ENCODE results near the gene MLIP. TPM values are rescaled to one million over a fixed set of nuclear protein-coding genes. Genes with fewer than 3 reads are reported as not detected.

Gene MLIP
- total RNA-seq, 4 donors from 2014 or later, result 3.1 to 16.7 (median 12.2) TPM

DNA sequence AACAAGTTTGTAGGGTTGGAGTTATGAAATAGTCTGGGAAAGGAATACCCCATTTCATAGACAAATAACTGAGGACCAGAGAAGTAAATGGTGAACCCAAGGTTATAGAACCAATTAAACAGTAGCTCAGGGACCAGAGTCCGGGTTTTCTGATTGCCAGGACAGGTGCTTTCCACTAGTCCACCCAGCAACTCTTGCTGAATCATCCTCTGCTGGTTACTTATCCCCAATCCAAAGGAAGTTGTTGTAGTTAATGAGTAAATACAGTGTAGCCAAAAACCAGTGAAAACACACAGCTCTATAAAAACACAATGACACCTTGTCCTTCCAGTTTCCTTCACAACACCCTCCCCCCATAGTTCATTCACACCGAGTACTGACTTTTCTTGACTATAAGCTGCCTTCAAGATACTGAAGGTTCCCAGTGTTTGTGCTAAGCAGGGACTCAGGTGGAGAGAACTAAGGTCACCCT is 196.2 kb downstream of the MLIP start:
- 73% methylated on average over 2 of the region's 2 CpGs for WGBS
- DNase-seq (ENCODE audit: low spot score in 2 of 2), result no peak

DNA sequence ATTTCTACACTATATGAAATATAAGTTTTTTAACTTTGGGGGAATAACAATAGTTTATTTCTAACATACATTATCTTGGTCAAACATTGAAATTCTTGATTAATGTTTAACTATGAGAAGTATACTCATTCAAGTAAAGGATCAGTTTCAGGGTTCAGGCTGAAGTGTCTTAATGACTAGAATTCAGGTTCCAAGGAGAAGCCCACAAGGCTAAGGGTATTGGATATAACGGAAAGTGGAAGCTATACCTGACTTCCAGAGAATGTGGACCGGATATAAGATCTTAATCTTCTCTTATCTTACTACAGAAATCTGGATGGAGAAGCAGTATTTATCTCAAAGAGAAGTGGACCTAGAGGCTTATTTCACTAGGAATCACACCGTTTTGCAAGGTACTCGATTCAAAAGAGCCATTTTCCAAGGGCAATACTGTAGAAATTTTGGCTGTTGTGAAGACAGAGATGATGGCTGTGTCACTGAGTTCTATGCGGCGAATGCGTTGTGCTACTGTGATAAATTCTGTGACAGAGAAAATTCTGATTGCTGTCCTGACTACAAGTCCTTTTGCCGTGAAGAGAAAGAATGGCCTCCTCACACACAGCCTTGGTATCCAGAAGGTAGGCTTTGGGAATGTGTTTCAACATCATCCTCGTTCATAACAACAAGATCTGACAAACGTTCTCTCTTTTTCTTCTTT is 197.2 kb downstream of the MLIP start, which contains the start of gene TINAG:
TSS of gene TINAG (plus strand) at position 153 of the 697 bp plus-strand sequence. CDS start at position 263, 110 bp downstream.
- TF ChIP-seq POLR2A (IDR thresholded peaks at IDR 0.05) (no peak), POLR2AphosphoS5 (IDR thresholded peaks at IDR 0.05) (no peak), EP300 (IDR thresholded peaks at IDR 0.05) (no peak)
- TF ChIP-seq, protein P1, sequence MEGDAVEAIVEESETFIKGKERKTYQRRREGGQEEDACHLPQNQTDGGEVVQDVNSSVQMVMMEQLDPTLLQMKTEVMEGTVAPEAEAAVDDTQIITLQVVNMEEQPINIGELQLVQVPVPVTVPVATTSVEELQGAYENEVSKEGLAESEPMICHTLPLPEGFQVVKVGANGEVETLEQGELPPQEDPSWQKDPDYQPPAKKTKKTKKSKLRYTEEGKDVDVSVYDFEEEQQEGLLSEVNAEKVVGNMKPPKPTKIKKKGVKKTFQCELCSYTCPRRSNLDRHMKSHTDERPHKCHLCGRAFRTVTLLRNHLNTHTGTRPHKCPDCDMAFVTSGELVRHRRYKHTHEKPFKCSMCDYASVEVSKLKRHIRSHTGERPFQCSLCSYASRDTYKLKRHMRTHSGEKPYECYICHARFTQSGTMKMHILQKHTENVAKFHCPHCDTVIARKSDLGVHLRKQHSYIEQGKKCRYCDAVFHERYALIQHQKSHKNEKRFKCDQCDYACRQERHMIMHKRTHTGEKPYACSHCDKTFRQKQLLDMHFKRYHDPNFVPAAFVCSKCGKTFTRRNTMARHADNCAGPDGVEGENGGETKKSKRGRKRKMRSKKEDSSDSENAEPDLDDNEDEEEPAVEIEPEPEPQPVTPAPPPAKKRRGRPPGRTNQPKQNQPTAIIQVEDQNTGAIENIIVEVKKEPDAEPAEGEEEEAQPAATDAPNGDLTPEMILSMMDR (IDR thresholded peaks at IDR 0.05), result no peak
- Histone ChIP-seq H3K9me3 (no peaks in the 10 kb centered on the region), H3K27me3 (no peaks in the 10 kb centered on the region), H3K4me3 (no peak within 1 kb of the TSS), H3K36me3 (no peaks in the 10 kb centered on the region), H3K4me1 (no peaks in the 10 kb centered on the region), H3K27ac (no peak within 1 kb of the TSS)
- 82% methylated on average over 10 of the region's 10 CpGs for WGBS
- no peak for DNase-seq (ENCODE audit: low spot score in 2 of 2)

More for the DNA sequence above, 196.2 kb downstream of the MLIP start:
- no peaks in the 10 kb centered on the region for H3K4me1 ChIP-seq
- no peak overlapping the region for H3K4me3 ChIP-seq
- no peak overlapping the region for H3K27ac ChIP-seq
- H3K27me3 ChIP-seq, result no peaks in the 10 kb centered on the region
- TF ChIP-seq, protein P1 (IDR thresholded peaks at IDR 0.05), result no peak
- TF ChIP-seq EP300 (IDR thresholded peaks at IDR 0.05) (no peak), POLR2A (IDR thresholded peaks at IDR 0.05) (no peak), POLR2AphosphoS5 (IDR thresholded peaks at IDR 0.05) (no peak)
- no peaks in the 10 kb centered on the region for H3K36me3 ChIP-seq
- H3K9me3 ChIP-seq, result no peaks in the 10 kb centered on the region

DNA sequence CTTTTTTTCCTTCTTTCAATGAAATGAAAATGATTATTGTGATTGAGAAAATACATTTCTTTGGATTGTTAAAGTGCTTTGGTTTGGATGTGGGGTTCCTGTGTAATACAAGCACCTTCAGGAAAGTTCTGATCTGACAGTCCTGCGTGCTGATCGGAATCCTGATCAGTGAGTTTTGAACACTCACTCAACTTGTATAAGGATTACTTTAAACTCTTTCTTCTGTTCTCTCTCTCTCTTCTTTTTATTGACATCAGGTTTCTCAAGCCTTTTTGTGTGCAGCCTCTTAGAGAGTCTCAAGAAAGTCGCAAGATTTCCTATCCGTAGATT is 197.7 kb downstream of the MLIP start:
- DNase-seq (ENCODE audit: low spot score in 2 of 2), result no peak
- Histone ChIP-seq H3K36me3 (no peaks in the 10 kb centered on the region), H3K27ac (no peak overlapping the region), H3K27me3 (no peaks in the 10 kb centered on the region), H3K9me3 (no peaks in the 10 kb centered on the region), H3K4me3 (no peak overlapping the region), H3K4me1 (no peaks in the 10 kb centered on the region)
- WGBS, result 85% methylated on average over 4 of the region's 4 CpGs
- TF ChIP-seq EP300 (IDR thresholded peaks at IDR 0.05) (no peak), POLR2A (IDR thresholded peaks at IDR 0.05) (no peak), POLR2AphosphoS5 (IDR thresholded peaks at IDR 0.05) (no peak)
- TF ChIP-seq, protein P1 (IDR thresholded peaks at IDR 0.05), result no peak

DNA sequence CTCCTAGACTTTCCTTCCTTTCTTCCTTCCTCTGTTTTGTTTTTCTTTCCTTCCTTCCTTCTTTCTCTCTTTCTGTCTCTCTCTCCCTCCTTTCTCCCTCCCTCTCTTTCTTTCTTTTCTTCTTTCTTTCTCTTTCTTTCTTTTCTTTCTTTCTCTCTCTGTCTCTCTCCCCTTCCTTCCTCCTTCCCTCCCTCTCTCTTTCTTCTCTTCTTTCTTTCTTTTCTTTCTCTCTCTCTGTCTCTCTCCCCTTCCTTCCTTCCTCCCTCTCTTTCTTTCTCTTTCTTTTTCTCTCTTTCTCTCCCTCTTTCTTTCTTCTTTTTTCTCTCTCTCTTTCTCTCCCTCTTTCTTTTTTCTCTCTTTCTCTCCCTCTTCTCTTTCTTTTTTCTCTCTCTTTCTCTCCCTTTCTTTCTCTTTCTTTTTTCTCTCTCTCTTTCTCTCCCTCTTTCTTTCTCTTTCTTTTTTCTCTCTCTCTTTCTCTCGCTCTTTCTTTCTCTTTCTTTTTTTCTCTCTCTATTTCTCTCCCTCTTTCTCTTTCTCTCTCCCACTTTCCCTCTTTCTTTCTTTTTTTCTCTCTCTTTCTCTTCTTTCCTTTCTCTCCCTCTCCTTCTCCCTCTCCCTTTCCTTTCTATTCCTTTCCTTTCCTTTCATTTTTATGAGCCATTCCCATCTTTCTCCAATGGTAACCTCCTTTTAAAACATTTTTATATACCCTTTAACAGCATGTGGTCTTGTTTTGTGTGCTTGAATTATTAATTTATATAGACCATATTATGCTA is 199.3 kb downstream of the MLIP start:
- no peaks in the 10 kb centered on the region for H3K27me3 ChIP-seq
- H3K4me3 ChIP-seq, result no peak overlapping the region
- DNase-seq (ENCODE audit: low spot score in 2 of 2), result no peak
- TF ChIP-seq, protein P1 (IDR thresholded peaks at IDR 0.05), result no peak
- no peak for TF ChIP-seq POLR2A (IDR thresholded peaks at IDR 0.05)
- no peak for TF ChIP-seq POLR2AphosphoS5 (IDR thresholded peaks at IDR 0.05)
- TF ChIP-seq EP300 (IDR thresholded peaks at IDR 0.05), result no peak
- H3K9me3 ChIP-seq, result no peaks in the 10 kb centered on the region
- no peak overlapping the region for H3K27ac ChIP-seq
- H3K36me3 ChIP-seq, result no peaks in the 10 kb centered on the region
- H3K4me1 ChIP-seq, result no peaks in the 10 kb centered on the region
- WGBS, result 79% methylated on average over 1 of the region's 1 CpG

DNA sequence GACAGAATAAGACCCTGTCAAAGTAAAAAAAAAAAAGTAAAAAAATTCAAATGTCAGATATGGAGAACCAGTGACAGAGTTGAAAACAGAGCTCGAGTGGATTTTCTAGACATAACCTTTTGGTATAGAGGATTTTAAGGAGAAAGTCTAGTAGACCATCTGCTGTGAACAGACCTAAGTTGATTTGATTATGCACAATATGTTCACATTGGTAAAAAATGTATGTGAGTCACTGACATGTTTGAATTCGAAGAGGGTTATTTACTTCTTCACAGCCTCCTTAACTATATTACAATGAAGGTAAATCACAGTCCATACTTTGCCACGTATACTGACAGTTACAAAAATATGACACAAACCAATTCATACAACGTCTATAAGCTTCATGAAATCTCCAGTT is 204.4 kb downstream of the MLIP start:
- Histone ChIP-seq H3K36me3 (no peaks in the 10 kb centered on the region), H3K9me3 (no peaks in the 10 kb centered on the region), H3K4me3 (no peak overlapping the region), H3K4me1 (peaks cover 3% of the 10 kb centered on the region), H3K27me3 (no peaks in the 10 kb centered on the region), H3K27ac (no peak overlapping the region)
- DNase-seq (ENCODE audit: low spot score in 2 of 2), result no peak
- WGBS, result 60% methylated on average over 4 of the region's 4 CpGs
- TF ChIP-seq, protein P1 (IDR thresholded peaks at IDR 0.05), result no peak
- TF ChIP-seq POLR2AphosphoS5 (IDR thresholded peaks at IDR 0.05), result no peak
- no peak for TF ChIP-seq EP300 (IDR thresholded peaks at IDR 0.05)
- TF ChIP-seq POLR2A (IDR thresholded peaks at IDR 0.05), result no peak

Measured in suprapubic skin (tissue), 4 donors.